Testis (tissue), 3 donors: ENCODE results near the gene SMIM44. TPM values are rescaled to one million over a fixed set of nuclear protein-coding genes. Genes with fewer than 3 reads are reported as not detected.
A peak's percentile ranks its signal among the peaks of the same experiment; 100 is the strongest.

ENCODE experiments used
- DNase-seq: peaks from one replicate; pipeline ENCODE4 v3.0.0-alpha.2; 2019
- H3K27ac ChIP-seq, 2 donors: fragments of 200-600 bp; sonication (generic); one replicate each; pipeline ENCODE4 v1.5.1; 2019
- H3K27me3 ChIP-seq: fragments of 200-600 bp; sonication (generic); one replicate; pipeline ENCODE4 v1.5.1; 2019
- H3K36me3 ChIP-seq: fragments of 200-600 bp; sonication (generic); one replicate; pipeline ENCODE4 v1.5.1; 2017; ENCODE audit warnings: low read depth; ENCODE audit errors: missing control alignments
- H3K4me1 ChIP-seq: fragments of 200-600 bp; sonication (generic); one replicate; pipeline ENCODE4 v1.5.1; 2019
- H3K4me3 ChIP-seq, 2 donors: fragments of 200-600 bp; sonication (generic); one replicate each; pipeline ENCODE4 v1.5.1; 2017 to 2019
- H3K9me3 ChIP-seq: fragments of 200-600 bp; sonication (generic); one replicate; pipeline ENCODE4 v1.5.1; 2017
- CTCF ChIP-seq, 3 experiments: fragments of 450-650 bp in 2 of 3; fragments of 200-600 bp in 1 of 3; sonication (generic) in 1 of 3; IDR thresholded peaks; one replicate each; pipeline ENCODE4 v1.5.1; 2016 to 2019; ENCODE audit warnings: antibody characterized with exemption in 3 of 3, mild to moderate bottlenecking in 2 of 3, moderate library complexity in 1 of 3
- POLR2A ChIP-seq: fragments of 450-650 bp; IDR thresholded peaks from one replicate; pipeline ENCODE4 v1.6.1; 2017; ENCODE audit warnings: antibody characterized with exemption, mild to moderate bottlenecking, moderate library complexity
- WGBS, 2 donors: methylation state at CpG; one replicate each; pipeline ENCODE4 v1.1.5; 2018; 5-methylcytosine and 5-hydroxymethylcytosine counted together
- intact Hi-C: fragments of 100-400 bp; cut with DNase I; formaldehyde crosslinking; loops from one replicate; pipeline ENCODE4 v1.15.1; 2023; ENCODE audit warnings: low total_unique reads
- polyA plus RNA-seq: library from polyadenylated mRNA; stranded (reverse); fragments of 350-450 nt; fragmentation: Illumina TruSeq; extraction: RNeasy Lipid Tissue Mini Kit (QIAGEN cat#74804); gene quantifications from one replicate; pipeline ENCODE4 v1.2.3, GENCODE V29; 2014; ENCODE audit warnings: low read depth, low replicate concordance; ENCODE audit not compliant: insufficient read depth
- total RNA-seq, 2 donors: library from RNA; depleted of rRNA; stranded (reverse); fragments of >200 nt; gene quantifications; one replicate each; pipeline ENCODE4 v1.2.3, GENCODE V29; 2016

The SMIM44 gene
- total and polyA plus RNA-seq, 3 donors from 2014 or later: not detected

GRCh38 chr19:3496392-3497273, 13.4 kb upstream of the SMIM44 start:
- no peaks in the 10 kb centered on the region for H3K36me3 ChIP-seq
- no peak for TF ChIP-seq CTCF (IDR thresholded peaks at IDR 0.05)
- TF ChIP-seq POLR2A: no peak

GRCh38 chr19:3494559-3494958, 11.3 kb upstream of the SMIM44 start:
- WGBS, 2 donors: 61 to 75% methylated on average over 18 of the region's 18 CpGs
- Histone ChIP-seq H3K27me3 (no peaks in the 10 kb centered on the region), H3K4me1 (peaks cover 6% of the 10 kb centered on the region), H3K4me3 (peak overlapping the region in 1 of 2 donors; percentile 10), H3K27ac (no peak overlapping the region), H3K36me3 (no peaks in the 10 kb centered on the region), H3K9me3 (no peaks in the 10 kb centered on the region)
- TF ChIP-seq CTCF (IDR thresholded peaks at IDR 0.05) (no peak), POLR2A (no peak)
- no peak for DNase-seq
- intact Hi-C loops: no loop called here

More at GRCh38 chr19:3496392-3497273, 13.4 kb upstream of the SMIM44 start:
- intact Hi-C loops: no loop called here
- peaks cover 10% of the 10 kb centered on the region for H3K4me1 ChIP-seq
- no peak overlapping the region for H3K4me3 ChIP-seq
- H3K27ac ChIP-seq: no peak overlapping the region
- 94 to 95% methylated on average over 11 to 32 of the region's 32 CpGs for WGBS, 2 donors
- DNase-seq: no peak
- no peaks in the 10 kb centered on the region for H3K9me3 ChIP-seq
- H3K27me3 ChIP-seq: no peaks in the 10 kb centered on the region

- Histone ChIP-seq H3K9me3 (no peaks in the 10 kb centered on the region), H3K4me3 (peak overlapping the region in 1 of 2 donors; percentile 10), H3K27ac (no peak overlapping the region), H3K4me1 (peaks cover 1% of the 10 kb centered on the region), H3K27me3 (no peaks in the 10 kb centered on the region), H3K36me3 (no peaks in the 10 kb centered on the region)
- peak; percentile 81 for DNase-seq
- TF ChIP-seq POLR2A (no peak), CTCF (IDR thresholded peaks at IDR 0.05) (no peak)
- WGBS, 2 donors: 54 to 65% methylated on average over 4 to 15 of the region's 15 CpGs
- intact Hi-C loops: no loop called here
These were observed 10.8 kb upstream of the SMIM44 start for GRCh38 chr19:3494051-3494450.

- Histone ChIP-seq H3K9me3 (no peaks in the 10 kb centered on the region), H3K4me3 (peak overlapping the region in 1 of 2 donors; percentile 10), H3K36me3 (no peaks in the 10 kb centered on the region), H3K27ac (no peak overlapping the region), H3K27me3 (no peaks in the 10 kb centered on the region), H3K4me1 (no peaks in the 10 kb centered on the region)
- TF ChIP-seq POLR2A (no peak), CTCF (IDR thresholded peaks at IDR 0.05) (no peak)
- intact Hi-C loops: no loop called here
- no peak for DNase-seq
- 44 to 79% methylated on average over 10 to 14 of the region's 14 CpGs for WGBS, 2 donors
These were observed 10.4 kb upstream of the SMIM44 start for GRCh38 chr19:3493651-3494050.
